Activated naive CD4-positive, alpha-beta T cell treated with anti-CD3 and anti-CD28 coated beads for 36 hours (primary cell): ENCODE results near the gene LRRC15. TPM values are rescaled to one million over a fixed set of nuclear protein-coding genes. Genes with fewer than 3 reads are reported as not detected.
A peak's percentile ranks its signal among the peaks of the same experiment; 100 is the strongest.

Experiments used
- CTCF ChIA-PET: fragments of 350-600 bp; sonication (Branson Sonifier 250); formaldehyde crosslinking; loops from one replicate; lab custom pipeline; 2021; ENCODE audit warnings: antibody characterized with exemption; lab: Charles Lee
- DNase-seq: peaks from one replicate; pipeline ENCODE4 v3.0.0-alpha.2; 2020
- H3K27ac Mint-ChIP-seq: one replicate; pipeline ENCODE4 v1.8.0; 2021; ENCODE audit warnings: mild to moderate bottlenecking, mixed read lengths
- H3K27me3 Mint-ChIP-seq: one replicate; pipeline ENCODE4 v1.8.0; 2021; ENCODE audit warnings: low read depth, mixed read lengths
- H3K36me3 Mint-ChIP-seq: one replicate; pipeline ENCODE4 v1.8.0; 2021; ENCODE audit warnings: low read depth, mixed read lengths
- H3K4me1 Mint-ChIP-seq: one replicate; pipeline ENCODE4 v1.8.0; 2021; ENCODE audit warnings: low read depth, mixed read lengths
- H3K4me3 Mint-ChIP-seq: one replicate; pipeline ENCODE4 v1.8.0; 2021; ENCODE audit warnings: mild to moderate bottlenecking, moderate library complexity, mixed read lengths
- H3K9me3 Mint-ChIP-seq: one replicate; pipeline ENCODE4 v1.8.0; 2021; ENCODE audit warnings: mixed read lengths
- intact Hi-C: fragments of 100-400 bp; cut with micrococcal nuclease; formaldehyde crosslinking; loops from one replicate; pipeline ENCODE4 v1.15.1; 2023
- total RNA-seq, 2 experiments: library from RNA; stranded (reverse); gene quantifications; one replicate each; pipeline ENCODE4 v1.2.3, GENCODE V29; 2021

Gene LRRC15
- total RNA-seq: not detected

- CTCF ChIA-PET: no interaction called here
- no peak for DNase-seq
- Mint-ChIP-seq H3K27ac (no peak within 1 kb of the TSS), H3K27me3 (peaks cover 21% of the 10 kb centered on the region), H3K36me3 (no peaks in the 10 kb centered on the region), H3K4me3 (no peak within 1 kb of the TSS), H3K9me3 (no peaks in the 10 kb centered on the region), H3K4me1 (peaks cover 2% of the 10 kb centered on the region)
- intact Hi-C loops: no loop called here
Observed at GRCh38 chr3:194369522-194370279, at the start of gene LRRC15. Gene LRRC15 (minus strand): TSS chr3:194369743. CDS start chr3:194361043, 8,700 bp downstream.

- H3K4me3 Mint-ChIP-seq: no peak overlapping the region
- no peaks in the 10 kb centered on the region for H3K9me3 Mint-ChIP-seq
- no peaks in the 10 kb centered on the region for H3K4me1 Mint-ChIP-seq
- CTCF ChIA-PET: no interaction called here
- intact Hi-C loops: no loop called here
- no peaks in the 10 kb centered on the region for H3K27me3 Mint-ChIP-seq
- no peak for DNase-seq
- peaks cover 22% of the 10 kb centered on the region for H3K36me3 Mint-ChIP-seq
- H3K27ac Mint-ChIP-seq: no peak overlapping the region
Observed at GRCh38 chr3:194418671-194419070, 49.1 kb upstream of the LRRC15 start.

- DNase-seq: no peak
- Mint-ChIP-seq H3K27me3 (no peaks in the 10 kb centered on the region), H3K27ac (no peak overlapping the region), H3K36me3 (peaks cover 16% of the 10 kb centered on the region), H3K4me3 (no peak overlapping the region), H3K4me1 (peaks cover 2% of the 10 kb centered on the region), H3K9me3 (no peaks in the 10 kb centered on the region)
- intact Hi-C loops: no loop called here
- CTCF ChIA-PET: interaction anchor here (0.9 to 15.7 kb wide), 10 partner anchors 11 to 188 kb away, joined by 3 to 166 read pairs (median 4); partner anchors contain the start of gene GP5
Observed at GRCh38 chr3:194407423-194407822, 37.9 kb upstream of the LRRC15 start.

GRCh38 chr3:194405766-194406165 lies 36.2 kb upstream of the LRRC15 start:
- Mint-ChIP-seq H3K27ac (no peak overlapping the region), H3K36me3 (peaks cover 11% of the 10 kb centered on the region), H3K4me3 (no peak overlapping the region), H3K27me3 (no peaks in the 10 kb centered on the region), H3K9me3 (no peaks in the 10 kb centered on the region), H3K4me1 (peaks cover 2% of the 10 kb centered on the region)
- CTCF ChIA-PET: interaction anchor here (0.8 to 15.7 kb wide), 5 partner anchors 9 to 72 kb away, joined by 3 to 166 read pairs (median 31); partner anchors contain the start of gene GP5
- intact Hi-C loops: loop anchor here (2.0 kb wide), 1 partner anchor 61 kb away; no protein-coding TSS in a partner anchor
- DNase-seq: no peak

GRCh38 chr3:194404365-194405140 lies 35.0 kb upstream of the LRRC15 start:
- Mint-ChIP-seq H3K27me3 (no peaks in the 10 kb centered on the region), H3K4me1 (peaks cover 9% of the 10 kb centered on the region), H3K9me3 (no peaks in the 10 kb centered on the region), H3K27ac (no peak overlapping the region), H3K36me3 (peaks cover 8% of the 10 kb centered on the region), H3K4me3 (no peak overlapping the region)
- peak; percentile 60 for DNase-seq
- intact Hi-C loops: loop anchor here (1.0 to 2.0 kb wide), 2 partner anchors 60 to 71 kb away; no protein-coding TSS in a partner anchor
- CTCF ChIA-PET: interaction anchor here (0.6 to 15.7 kb wide), 10 partner anchors 8 to 83 kb away, joined by 3 to 166 read pairs (median 4); partner anchors contain the start of gene GP5

- CTCF ChIA-PET: interaction anchor here (1.0 to 15.7 kb wide), 5 partner anchors 13 to 69 kb away, joined by 3 to 166 read pairs (median 4); no protein-coding TSS in a partner anchor
- no peaks in the 10 kb centered on the region for H3K9me3 Mint-ChIP-seq
- DNase-seq: no peak
- peaks cover 5% of the 10 kb centered on the region for H3K27me3 Mint-ChIP-seq
- no peak overlapping the region for H3K27ac Mint-ChIP-seq
- H3K4me1 Mint-ChIP-seq: peaks cover 32% of the 10 kb centered on the region
- intact Hi-C loops: no loop called here
- no peak overlapping the region for H3K4me3 Mint-ChIP-seq
- peaks cover 3% of the 10 kb centered on the region for H3K36me3 Mint-ChIP-seq
Observed at GRCh38 chr3:194401868-194402329, 32.4 kb upstream of the LRRC15 start.

GRCh38 chr3:194401346-194401745 lies 31.8 kb upstream of the LRRC15 start:
- CTCF ChIA-PET: interaction anchor here (15.7 kb wide), 1 partner anchor 59 kb away, joined by 166 read pairs; no protein-coding TSS in a partner anchor
- Mint-ChIP-seq H3K4me1 (peaks cover 35% of the 10 kb centered on the region), H3K4me3 (no peak overlapping the region), H3K27ac (no peak overlapping the region), H3K27me3 (peaks cover 5% of the 10 kb centered on the region), H3K9me3 (no peaks in the 10 kb centered on the region), H3K36me3 (peaks cover 3% of the 10 kb centered on the region)
- intact Hi-C loops: no loop called here
- no peak for DNase-seq

- Mint-ChIP-seq H3K36me3 (peaks cover 3% of the 10 kb centered on the region), H3K4me3 (no peak overlapping the region), H3K4me1 (peaks cover 49% of the 10 kb centered on the region), H3K27me3 (peaks cover 5% of the 10 kb centered on the region), H3K9me3 (no peaks in the 10 kb centered on the region), H3K27ac (no peak overlapping the region)
- peak; percentile 8 for DNase-seq
- intact Hi-C loops: loop anchor here (5.0 kb wide), 2 partner anchors 232 to 623 kb away; partner anchors contain the start of gene TMEM44
- CTCF ChIA-PET: interaction anchor here (0.6 to 15.7 kb wide), 3 partner anchors 57 to 159 kb away, joined by 3 to 166 read pairs (median 4); no protein-coding TSS in a partner anchor
Observed at GRCh38 chr3:194399874-194400411, 30.4 kb upstream of the LRRC15 start.

- Mint-ChIP-seq H3K4me3 (peak within 1 kb of the TSS; percentile 76), H3K9me3 (no peaks in the 10 kb centered on the region), H3K27ac (no peak within 1 kb of the TSS), H3K4me1 (peaks cover 53% of the 10 kb centered on the region), H3K27me3 (peaks cover 5% of the 10 kb centered on the region), H3K36me3 (no peaks in the 10 kb centered on the region)
- no peak for DNase-seq
- intact Hi-C loops: loop anchor here (5.0 kb wide), 2 partner anchors 233 to 622 kb away; partner anchors contain the start of gene TMEM44
- CTCF ChIA-PET: interaction anchor here (0.6 to 15.7 kb wide), 6 partner anchors 8 to 160 kb away, joined by 3 to 166 read pairs (median 18); no protein-coding TSS in a partner anchor
Observed at GRCh38 chr3:194399166-194399565, 29.6 kb upstream of the LRRC15 start, which contains the start of gene GP5. Gene GP5 (minus strand): TSS chr3:194399266. CDS start chr3:194398282, 984 bp downstream.

GRCh38 chr3:194397757-194398312 lies 28.3 kb upstream of the LRRC15 start:
- peak overlapping the region; percentile 76 for H3K4me3 Mint-ChIP-seq
- no peak overlapping the region for H3K27ac Mint-ChIP-seq
- no peaks in the 10 kb centered on the region for H3K9me3 Mint-ChIP-seq
- peaks cover 5% of the 10 kb centered on the region for H3K27me3 Mint-ChIP-seq
- intact Hi-C loops: loop anchor here (2.0 to 5.0 kb wide), 7 partner anchors 53 to 621 kb away; partner anchors contain the start of genes ATP13A3, HES1 and TMEM44
- H3K4me1 Mint-ChIP-seq: peaks cover 53% of the 10 kb centered on the region
- CTCF ChIA-PET: interaction anchor here (1.0 to 15.7 kb wide), 6 partner anchors 9 to 116 kb away, joined by 3 to 166 read pairs (median 17); no protein-coding TSS in a partner anchor
- peak; percentile 43 for DNase-seq
- H3K36me3 Mint-ChIP-seq: no peaks in the 10 kb centered on the region
